Left cardiac atrium (tissue), 4 donors: ENCODE results near the gene TESK1. TPM values are rescaled to one million over a fixed set of nuclear protein-coding genes. Genes with fewer than 3 reads are reported as not detected.
"Not testable (repeated sequence)": the region's sequence is repeated elsewhere in the genome, so short reads cannot be mapped to it uniquely, and the experiment has no call there.

ENCODE experiments used
- ATAC-seq, 2 donors: fragments of 200-7000 bp; cut with Tn5 transposase; one replicate each; pipeline ENCODE4 v1.9.1; 2020; ENCODE audit warnings: mild to moderate bottlenecking in 2 of 2, moderate library complexity in 2 of 2
- DNase-seq: peaks from one replicate; pipeline ENCODE4 v3.0.0-alpha.2; 2020
- intact Hi-C, 2 donors: fragments of 100-400 bp; cut with DNase I; formaldehyde crosslinking; loops; one replicate each; pipeline versions ENCODE4 v1.14.1 to v1.15.1; 2022 to 2023
- total RNA-seq, 2 donors: library from RNA; stranded (reverse); fragmentation: NEBNext Ultra II Directional; extraction: Animal tissue kit (Norgen Biotek cat#: 25700); gene quantifications; one replicate each; pipeline ENCODE4 v1.2.1, GENCODE V29; 2021
- donor health status: DM: no; HTN: yes; CAD: no.
- donor health status: DM: no; HTN: yes; CAD: no; lungs with severe emphysema.
- donor health status: DM: yes; HTN: yes; CAD: no.
- donor health status: Dilated cardiomyopathy.

TESK1 gene
- total RNA-seq, 2 donors from 2014 or later: 30.7 to 31.9 TPM

GRCh38 chr9:35609001-35609819 is 4.1 kb downstream of the TESK1 start:
- intact Hi-C loops: loop anchor here in 1 of 2 donors (10.0 kb wide), 1 partner anchor 494 kb away; the partner anchor contains the start of gene ATOSB
- DNase-seq: no peak
- peak in 1 of 2 donors; percentile 10 for ATAC-seq

- intact Hi-C loops: loop anchor here in 1 of 2 donors (10.0 kb wide), 1 partner anchor 495 kb away; the partner anchor contains the start of gene ATOSB
- DNase-seq: no peak
- ATAC-seq: peak in 1 of 2 donors; percentile 1
These were observed 4.7 kb downstream of the TESK1 start for GRCh38 chr9:35609820-35610163.

DNA sequence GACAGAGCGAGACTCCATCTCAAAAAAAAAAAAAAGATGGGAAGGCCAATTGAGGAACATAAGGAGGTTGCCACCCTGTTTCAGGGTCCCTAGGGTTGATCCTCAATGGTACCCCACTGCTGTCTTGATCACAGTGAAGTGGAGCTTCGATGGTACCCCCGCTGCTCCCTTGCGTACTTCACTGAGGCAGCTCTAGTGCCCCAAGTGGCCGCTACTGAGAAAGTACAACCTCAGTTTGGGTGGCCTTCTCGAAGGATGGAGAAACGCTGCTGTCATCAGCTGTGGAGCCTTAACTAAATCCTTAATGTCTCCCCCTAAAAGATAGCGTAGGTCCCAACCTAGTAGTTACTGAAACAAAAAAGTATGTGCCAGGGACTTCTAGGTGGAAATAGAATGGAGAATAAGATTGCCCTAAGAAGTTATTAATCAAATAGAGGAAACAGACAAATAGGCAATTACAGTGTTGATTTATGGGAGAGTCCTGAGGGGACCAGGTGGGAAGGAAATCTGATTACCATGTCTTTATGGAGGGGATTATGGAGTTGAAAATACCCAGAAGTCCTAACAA is 6.3 kb downstream of the TESK1 start:
- ATAC-seq (peak; percentile 38 to 57), DNase-seq (no peak)
- intact Hi-C loops: no loop called here

GRCh38 chr9:35612066-35612465 is 7.0 kb downstream of the TESK1 start:
- ATAC-seq, intact Hi-C loops, DNase-seq: not testable (repeated sequence)

DNA sequence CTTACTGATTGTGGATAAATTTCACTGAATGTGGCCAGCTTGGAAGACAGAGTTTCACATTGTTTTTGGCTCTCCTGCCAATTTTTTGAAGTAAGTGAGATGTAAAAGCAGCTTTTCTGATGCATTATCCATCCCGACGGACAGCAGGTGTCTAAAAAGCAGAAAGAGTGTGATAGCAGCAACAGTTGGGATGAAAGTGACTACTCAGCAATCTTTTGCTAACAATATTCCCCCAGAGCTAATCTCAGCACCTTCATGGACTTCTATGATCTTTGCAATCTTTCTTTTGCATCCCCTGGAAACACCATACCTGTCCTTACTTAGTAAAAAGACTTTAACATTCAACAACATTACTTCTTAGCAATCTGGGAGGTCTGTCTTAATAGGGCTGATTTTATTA is 7.8 kb downstream of the TESK1 start:
- ATAC-seq (no peak), DNase-seq (no peak)
- intact Hi-C loops: no loop called here

DNA sequence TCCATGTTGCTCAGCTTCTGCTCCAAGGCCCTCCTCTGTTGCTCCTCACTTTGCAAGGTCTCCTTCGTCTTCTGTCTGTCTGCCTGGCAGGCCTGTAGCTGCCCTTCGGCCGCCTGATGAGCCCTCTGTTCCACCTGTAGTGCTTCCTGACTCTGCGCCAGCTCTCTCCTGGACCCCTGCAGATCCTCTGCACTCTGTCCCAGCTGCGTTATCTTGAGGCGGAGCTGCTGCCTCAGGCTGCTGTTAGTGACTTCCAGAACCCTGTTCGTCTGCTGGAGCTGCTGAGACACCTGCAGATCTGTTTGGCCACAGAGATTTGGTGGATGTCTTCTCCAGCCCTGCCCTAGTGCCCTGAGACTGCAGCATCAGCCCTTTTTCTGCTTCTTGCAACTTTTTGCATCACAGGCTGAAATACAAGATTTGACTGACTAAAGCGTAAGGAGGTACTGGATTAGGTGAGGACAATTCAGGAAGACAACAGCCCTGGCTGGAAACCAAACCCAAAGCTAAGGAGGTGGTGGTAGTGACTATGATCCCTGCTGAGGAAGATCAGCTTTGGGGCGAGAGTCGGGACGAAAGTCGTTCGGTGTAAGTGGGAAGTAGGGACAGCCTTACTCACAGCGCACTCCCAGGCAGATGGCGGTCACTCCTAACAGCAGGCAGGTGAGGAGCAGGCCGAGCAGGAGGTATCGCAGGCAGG is 11.1 kb downstream of the TESK1 start:
- DNase-seq: no peak
- intact Hi-C loops: no loop called here
- no peak for ATAC-seq

GRCh38 chr9:35616681-35617459 is 11.8 kb downstream of the TESK1 start:
- DNase-seq (peak; percentile 86), ATAC-seq (peak; percentile 72 to 82)
- intact Hi-C loops: no loop called here

DNA sequence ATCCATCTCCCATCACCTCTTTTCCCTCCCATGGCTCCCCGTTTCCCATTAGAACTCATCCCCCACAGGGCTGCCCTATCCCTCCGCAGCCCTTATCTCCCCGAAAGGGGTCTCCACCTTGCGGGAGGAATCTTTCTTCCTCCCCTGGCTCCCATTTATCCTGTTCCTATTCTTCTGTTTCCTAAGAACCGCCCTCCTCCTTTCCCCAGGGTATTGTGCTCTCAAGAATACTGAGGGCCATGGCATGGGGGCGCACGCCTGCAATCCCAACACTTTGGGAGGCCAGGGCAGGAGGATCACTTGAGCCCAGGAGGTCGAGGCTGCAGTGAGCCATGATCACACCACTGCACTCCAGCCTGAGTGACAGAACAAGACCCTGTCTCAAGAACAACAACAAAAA is 12.5 kb downstream of the TESK1 start:
- intact Hi-C loops: no loop called here
- DNase-seq: no peak
- no peak for ATAC-seq

DNA sequence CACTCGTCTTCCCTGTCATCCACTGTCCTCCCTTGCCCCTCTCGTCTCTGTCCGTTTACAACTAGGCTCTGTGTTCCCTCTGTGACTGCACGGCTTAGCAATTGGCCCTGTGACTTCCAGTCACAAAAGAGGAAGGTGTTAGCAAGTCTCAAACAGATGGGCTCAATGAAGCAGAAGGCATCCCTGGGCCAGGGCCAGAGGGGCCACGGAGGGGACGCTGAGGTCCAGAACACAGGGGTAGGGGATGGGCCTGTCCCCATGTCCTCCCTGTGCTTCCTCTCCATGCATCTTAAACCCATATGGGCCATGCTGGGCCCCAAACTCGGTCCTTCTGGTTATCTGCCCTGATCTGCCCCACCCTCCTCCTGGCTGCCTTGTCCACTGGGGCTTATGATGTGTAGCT is 13.3 kb downstream of the TESK1 start, which contains the start of gene CD72:
CD72 (minus strand) TSS at position 89 of the 403 bp plus-strand sequence. CDS start 110 bp downstream, outside the sequence.
- no peak for DNase-seq
- ATAC-seq: peak; percentile 12 to 39

GRCh38 chr9:35618854-35619799 is 14.1 kb downstream of the TESK1 start:
- DNase-seq (no peak), ATAC-seq (peak; percentile 20 to 29)
- intact Hi-C loops: no loop called here

More for the DNA sequence above, 13.3 kb downstream of the TESK1 start, which contains the start of gene CD72:
- intact Hi-C loops: no loop called here

DNA sequence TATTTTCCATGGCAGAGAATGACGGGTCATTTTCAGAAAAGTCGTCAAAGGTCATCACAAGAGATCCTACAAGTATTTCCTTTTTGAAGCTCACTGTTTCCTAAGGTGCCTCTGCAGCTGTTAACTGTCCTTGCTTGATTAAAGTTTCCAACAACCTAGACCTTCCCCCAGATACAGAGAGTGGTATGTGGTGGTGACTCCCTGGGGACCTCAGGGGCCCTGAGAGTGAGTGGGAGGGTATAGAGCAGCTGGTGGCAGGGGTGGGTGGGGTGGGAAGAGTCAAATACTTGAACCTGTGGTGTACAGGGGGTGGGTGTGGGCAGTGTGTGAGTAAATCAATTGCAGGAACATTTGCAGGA is 14.7 kb downstream of the TESK1 start:
- ATAC-seq: no peak
- intact Hi-C loops: no loop called here
- DNase-seq: no peak

- ATAC-seq (no peak), DNase-seq (no peak)
- intact Hi-C loops: no loop called here
These were observed 22.5 kb downstream of the TESK1 start for GRCh38 chr9:35627575-35627974.

GRCh38 chr9:35628389-35628991 is 23.4 kb downstream of the TESK1 start:
- ATAC-seq (no peak), DNase-seq (no peak)
- intact Hi-C loops: no loop called here

DNA sequence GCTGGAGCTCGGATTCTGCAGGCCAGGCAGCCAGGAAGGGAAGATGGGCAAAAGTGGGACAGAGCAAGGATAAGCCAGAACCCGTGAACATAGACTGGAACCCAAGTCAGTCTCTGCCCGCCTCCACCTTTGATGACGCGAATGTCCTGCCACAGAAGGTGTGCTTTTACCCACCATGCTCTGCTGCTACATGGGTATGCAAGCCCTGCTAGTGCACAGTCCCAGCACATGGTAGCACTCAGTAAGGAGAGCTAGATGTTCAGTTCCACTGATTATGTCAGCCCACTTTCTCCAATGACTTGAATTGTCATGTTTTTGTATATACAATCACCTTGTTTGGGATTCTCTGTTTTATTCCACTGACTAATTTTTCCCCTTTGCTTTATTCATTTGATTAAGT is 24.5 kb downstream of the TESK1 start:
- intact Hi-C loops: no loop called here
- DNase-seq (no peak), ATAC-seq (no peak)

- ATAC-seq: no peak
- intact Hi-C loops: no loop called here
These were observed 30.7 kb downstream of the TESK1 start for GRCh38 chr9:35635730-35636129.

GRCh38 chr9:35636135-35636876 is 31.2 kb downstream of the TESK1 start:
- no peak for DNase-seq
- ATAC-seq: peak; percentile 27 to 38
- intact Hi-C loops: no loop called here

More at GRCh38 chr9:35635730-35636129, 30.7 kb downstream of the TESK1 start:
- DNase-seq: no peak

DNA sequence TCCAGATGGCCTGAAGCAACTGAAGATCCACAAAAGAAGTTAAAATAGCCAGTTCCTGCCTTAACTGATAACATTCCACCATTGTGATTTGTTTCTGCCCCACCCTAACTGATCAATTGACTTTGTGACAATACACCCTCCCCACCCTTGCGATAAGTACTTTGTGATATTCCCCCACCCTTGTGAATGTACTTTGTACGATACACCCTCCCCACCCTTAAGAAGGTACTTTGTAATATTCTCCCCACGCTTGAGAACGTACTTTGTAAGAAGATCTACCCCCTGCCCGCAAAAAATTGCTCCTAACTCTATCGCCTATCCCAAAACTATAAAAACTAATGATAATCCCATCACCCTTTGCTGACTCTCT is 31.8 kb downstream of the TESK1 start:
- intact Hi-C loops, ATAC-seq: not testable (repeated sequence)

More for the DNA sequence above, 31.8 kb downstream of the TESK1 start:
- not testable (repeated sequence) for DNase-seq
